Measurements from ENCODE around the gene AMBRA1. TPM values are rescaled to one million over a fixed set of nuclear protein-coding genes. Genes with fewer than 3 reads are reported as not detected.

The AMBRA1 gene
- total RNA-seq, 1 donor from 2014 or later, result 25.1 TPM

DNA sequence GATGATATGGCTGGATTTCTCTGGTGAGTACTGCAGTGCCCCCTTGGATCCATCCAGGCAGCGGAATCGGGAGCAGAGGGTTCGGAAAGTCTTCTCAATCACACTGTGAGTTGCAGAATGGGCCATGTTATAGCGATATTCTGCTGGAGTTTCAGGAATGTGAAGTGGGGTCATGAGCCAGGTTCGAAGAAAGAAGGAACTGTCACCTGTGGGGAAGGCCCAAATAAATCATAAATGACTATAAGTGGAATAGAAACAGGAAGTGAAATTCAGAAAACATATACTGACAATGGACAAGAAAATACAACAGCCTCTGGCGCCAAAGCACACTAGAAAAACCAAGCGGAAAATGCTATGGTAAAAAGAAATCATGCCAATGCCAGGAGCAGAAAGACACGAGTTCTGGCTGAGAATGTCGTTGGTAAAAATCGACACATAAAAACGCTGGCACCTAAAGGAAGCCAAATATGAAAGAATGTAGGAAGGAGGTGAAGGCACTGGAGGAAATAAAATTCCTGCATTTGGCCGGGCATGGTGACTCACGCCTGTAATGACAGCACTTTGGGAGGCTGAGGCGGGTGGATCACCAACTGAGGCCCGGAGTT is 10.0 kb upstream of the AMBRA1 start:
- no peaks in the 10 kb centered on the region for H3K27me3 Mint-ChIP-seq (ENCODE audit: low read depth)
- H3K4me3 Mint-ChIP-seq (ENCODE audit: unreplicated experiment), result no peak overlapping the region
- TF ChIP-seq, protein P1, sequence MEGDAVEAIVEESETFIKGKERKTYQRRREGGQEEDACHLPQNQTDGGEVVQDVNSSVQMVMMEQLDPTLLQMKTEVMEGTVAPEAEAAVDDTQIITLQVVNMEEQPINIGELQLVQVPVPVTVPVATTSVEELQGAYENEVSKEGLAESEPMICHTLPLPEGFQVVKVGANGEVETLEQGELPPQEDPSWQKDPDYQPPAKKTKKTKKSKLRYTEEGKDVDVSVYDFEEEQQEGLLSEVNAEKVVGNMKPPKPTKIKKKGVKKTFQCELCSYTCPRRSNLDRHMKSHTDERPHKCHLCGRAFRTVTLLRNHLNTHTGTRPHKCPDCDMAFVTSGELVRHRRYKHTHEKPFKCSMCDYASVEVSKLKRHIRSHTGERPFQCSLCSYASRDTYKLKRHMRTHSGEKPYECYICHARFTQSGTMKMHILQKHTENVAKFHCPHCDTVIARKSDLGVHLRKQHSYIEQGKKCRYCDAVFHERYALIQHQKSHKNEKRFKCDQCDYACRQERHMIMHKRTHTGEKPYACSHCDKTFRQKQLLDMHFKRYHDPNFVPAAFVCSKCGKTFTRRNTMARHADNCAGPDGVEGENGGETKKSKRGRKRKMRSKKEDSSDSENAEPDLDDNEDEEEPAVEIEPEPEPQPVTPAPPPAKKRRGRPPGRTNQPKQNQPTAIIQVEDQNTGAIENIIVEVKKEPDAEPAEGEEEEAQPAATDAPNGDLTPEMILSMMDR (IDR thresholded peaks at IDR 0.05), result no peak
- DNase-seq (ENCODE audit: low spot score), result no peak
- peaks cover 3% of the 10 kb centered on the region for H3K4me1 Mint-ChIP-seq (ENCODE audit: low read depth)
- no peak overlapping the region for H3K27ac Mint-ChIP-seq (ENCODE audit: unreplicated experiment)
- peaks cover 6% of the 10 kb centered on the region for H3K36me3 Mint-ChIP-seq (ENCODE audit: low read depth)
- no peaks in the 10 kb centered on the region for H3K9me3 Mint-ChIP-seq (ENCODE audit: low read depth)

DNA sequence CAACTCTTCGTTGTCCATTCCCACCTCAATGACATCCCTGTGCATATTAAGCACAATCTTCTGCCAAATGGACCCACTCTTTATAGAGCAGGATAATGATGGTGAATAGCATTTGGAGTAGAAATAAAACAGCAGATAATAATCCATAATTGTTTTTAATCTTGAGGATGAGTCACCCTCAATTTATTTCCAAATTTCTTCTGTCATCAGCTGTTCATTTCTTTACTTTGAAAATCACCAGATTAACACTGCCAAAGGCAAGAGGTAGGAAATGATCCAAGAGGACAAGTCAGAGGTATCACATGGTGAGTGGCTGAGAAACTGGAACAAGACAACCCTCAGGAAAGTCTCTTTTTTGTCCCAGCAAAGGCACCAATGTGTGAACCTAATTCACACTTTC is 7.3 kb upstream of the AMBRA1 start:
- DNase-seq (ENCODE audit: low spot score), result no peak
- H3K36me3 Mint-ChIP-seq (ENCODE audit: low read depth), result peaks cover 6% of the 10 kb centered on the region
- TF ChIP-seq, protein P1 (IDR thresholded peaks at IDR 0.05), result no peak
- no peaks in the 10 kb centered on the region for H3K9me3 Mint-ChIP-seq (ENCODE audit: low read depth)
- H3K4me1 Mint-ChIP-seq (ENCODE audit: low read depth), result no peaks in the 10 kb centered on the region
- H3K4me3 Mint-ChIP-seq (ENCODE audit: unreplicated experiment), result no peak overlapping the region
- H3K27me3 Mint-ChIP-seq (ENCODE audit: low read depth), result no peaks in the 10 kb centered on the region
- H3K27ac Mint-ChIP-seq (ENCODE audit: unreplicated experiment), result no peak overlapping the region

DNA sequence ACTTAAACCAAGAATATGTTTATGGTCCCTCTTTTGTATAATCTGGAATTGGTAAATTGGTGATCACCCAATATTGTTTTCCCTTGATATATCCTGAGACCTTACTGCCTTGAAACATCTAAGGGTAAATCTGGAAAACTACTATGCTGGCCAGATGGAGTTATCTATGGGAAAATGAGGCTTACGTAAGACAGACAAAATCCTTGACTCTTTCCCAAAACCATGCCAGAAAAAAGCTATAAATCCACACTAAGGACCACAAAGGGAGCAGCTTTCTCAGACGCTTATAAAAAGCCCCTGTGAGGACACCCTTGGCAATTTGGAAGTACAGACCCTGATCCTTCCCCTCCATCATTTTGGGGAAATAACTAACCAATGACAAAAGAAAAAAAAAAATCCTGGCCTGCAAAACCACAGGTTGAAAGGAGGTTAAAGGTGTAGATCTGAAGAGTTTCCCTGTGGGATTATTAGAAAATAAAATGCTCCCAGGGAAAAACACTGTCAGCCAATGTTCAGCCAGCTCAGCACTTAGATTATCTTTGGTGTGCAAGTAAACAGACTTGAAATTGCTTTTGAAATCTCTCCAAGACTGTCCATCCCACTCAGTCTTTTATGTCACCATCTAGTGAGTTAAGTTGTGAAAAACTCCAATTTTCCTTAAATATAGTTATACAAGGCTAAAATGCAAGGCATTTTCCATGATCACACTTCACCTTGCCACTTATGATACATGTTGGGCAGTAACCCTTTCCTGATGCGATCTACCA is 6.6 kb upstream of the AMBRA1 start:
- no peak for DNase-seq (ENCODE audit: low spot score)
- Mint-ChIP-seq H3K27ac (ENCODE audit: unreplicated experiment) (no peak overlapping the region), H3K9me3 (ENCODE audit: low read depth) (no peaks in the 10 kb centered on the region), H3K27me3 (ENCODE audit: low read depth) (no peaks in the 10 kb centered on the region), H3K4me3 (ENCODE audit: unreplicated experiment) (no peak overlapping the region), H3K36me3 (ENCODE audit: low read depth) (peaks cover 6% of the 10 kb centered on the region), H3K4me1 (ENCODE audit: low read depth) (no peaks in the 10 kb centered on the region)
- TF ChIP-seq, protein P1 (IDR thresholded peaks at IDR 0.05), result no peak

DNA sequence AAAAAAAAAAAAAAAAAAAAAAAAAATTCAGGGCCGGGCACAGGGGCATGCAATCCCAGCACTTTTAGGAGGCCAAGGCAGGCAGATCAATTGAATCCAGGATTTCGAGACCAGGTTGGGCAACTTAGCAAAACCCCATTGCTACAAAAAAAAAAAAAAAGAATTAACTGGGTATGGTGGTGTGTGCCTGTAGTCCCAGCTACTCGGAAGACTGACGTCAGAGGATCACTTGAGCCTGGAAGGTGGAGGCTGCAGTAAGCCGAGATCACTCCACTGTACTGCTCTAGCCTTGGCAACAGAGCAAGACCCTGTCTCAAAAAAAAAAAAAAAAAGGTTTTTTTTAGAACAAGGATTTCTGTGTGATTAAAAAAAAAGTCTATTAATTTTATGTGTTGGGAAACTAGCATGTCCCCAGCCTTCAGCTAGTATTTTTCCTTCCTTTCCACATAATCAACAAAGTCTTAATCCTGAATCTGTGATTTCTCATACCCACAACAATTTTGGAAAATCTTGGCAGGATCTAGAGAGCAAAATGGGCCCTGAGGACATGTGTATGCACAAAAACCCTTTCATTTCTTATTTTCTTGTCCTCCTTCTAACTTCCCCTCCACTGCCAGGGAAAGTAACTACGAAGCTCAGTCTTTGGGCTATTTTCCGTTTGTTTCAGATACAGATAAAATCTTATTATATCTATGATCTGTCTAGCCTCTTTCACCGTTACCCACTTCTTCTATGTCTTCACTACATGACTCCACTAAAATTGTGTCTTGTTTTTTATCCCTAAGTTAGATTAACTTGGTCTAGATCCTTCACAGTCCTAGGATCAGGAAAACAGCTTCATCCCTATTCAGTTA is 5.7 kb upstream of the AMBRA1 start:
- TF ChIP-seq, protein P1 (IDR thresholded peaks at IDR 0.05), result no peak
- peaks cover 6% of the 10 kb centered on the region for H3K36me3 Mint-ChIP-seq (ENCODE audit: low read depth)
- H3K27ac Mint-ChIP-seq (ENCODE audit: unreplicated experiment), result no peak overlapping the region
- no peaks in the 10 kb centered on the region for H3K9me3 Mint-ChIP-seq (ENCODE audit: low read depth)
- no peak for DNase-seq (ENCODE audit: low spot score)
- no peaks in the 10 kb centered on the region for H3K4me1 Mint-ChIP-seq (ENCODE audit: low read depth)
- no peaks in the 10 kb centered on the region for H3K27me3 Mint-ChIP-seq (ENCODE audit: low read depth)
- H3K4me3 Mint-ChIP-seq (ENCODE audit: unreplicated experiment), result no peak overlapping the region

DNA sequence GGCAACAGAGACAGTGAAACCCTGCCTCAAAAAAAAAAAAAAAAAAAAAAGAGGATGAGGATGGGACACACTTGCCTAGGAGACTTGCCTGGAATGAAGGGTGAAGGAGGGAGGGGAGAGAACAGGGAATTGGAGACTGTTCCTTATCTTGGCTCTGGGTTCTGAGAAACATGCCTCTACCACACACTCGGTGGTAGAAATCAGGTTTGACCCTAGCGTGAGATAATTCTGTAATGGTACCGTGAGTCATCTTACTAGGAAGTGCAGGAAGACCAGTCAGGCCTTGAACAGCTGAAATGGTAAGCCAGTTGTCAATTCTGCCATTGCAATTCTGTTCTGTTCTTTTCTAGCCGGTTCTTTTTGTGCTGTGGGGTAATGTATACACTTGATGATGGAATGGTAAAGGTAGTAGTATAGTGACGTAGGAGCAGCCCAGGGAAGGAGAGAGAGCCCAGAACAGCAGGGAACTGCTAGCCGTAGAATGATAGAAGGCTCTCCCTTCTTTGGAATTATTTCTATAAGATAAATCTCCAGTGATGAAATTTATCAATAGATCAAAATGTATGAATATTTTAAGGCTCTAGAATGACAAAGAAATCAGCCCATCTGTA is 3.9 kb upstream of the AMBRA1 start:
- TF ChIP-seq, protein P1 (IDR thresholded peaks at IDR 0.05), result no peak
- Mint-ChIP-seq H3K27me3 (ENCODE audit: low read depth) (no peaks in the 10 kb centered on the region), H3K36me3 (ENCODE audit: low read depth) (peaks cover 1% of the 10 kb centered on the region), H3K9me3 (ENCODE audit: low read depth) (no peaks in the 10 kb centered on the region), H3K4me1 (ENCODE audit: low read depth) (peaks cover 12% of the 10 kb centered on the region), H3K27ac (ENCODE audit: unreplicated experiment) (no peak overlapping the region), H3K4me3 (ENCODE audit: unreplicated experiment) (no peak overlapping the region)
- no peak for DNase-seq (ENCODE audit: low spot score)

Measured in chondrocyte (in vitro differentiated cells).